Transverse colon (tissue), 4 donors: ENCODE data around the gene ENPP3.

Experiments
- POLR2AphosphoS5 ChIP-seq, 3 donors: sonication (generic); formaldehyde crosslinking; IDR thresholded peaks; one replicate each; pipeline ENCODE4 v1.6.1; 2016; ENCODE audit warnings: antibody characterized with exemption in 3 of 3
- TF ChIP-seq, protein P1 (sequence below), 5 experiments: fragments of 200-600 bp in 3 of 5; fragments of 450-650 bp in 2 of 5; sonication (generic) in 3 of 5; IDR thresholded peaks; 1 replicate in 2 of 5; 2 replicates in 3 of 5; pipeline ENCODE4 v1.5.1; 2016 to 2017; ENCODE audit warnings: antibody characterized with exemption in 5 of 5, inconsistent platforms in 3 of 5, mild to moderate bottlenecking in 2 of 5, moderate library complexity in 1 of 5

DNA sequence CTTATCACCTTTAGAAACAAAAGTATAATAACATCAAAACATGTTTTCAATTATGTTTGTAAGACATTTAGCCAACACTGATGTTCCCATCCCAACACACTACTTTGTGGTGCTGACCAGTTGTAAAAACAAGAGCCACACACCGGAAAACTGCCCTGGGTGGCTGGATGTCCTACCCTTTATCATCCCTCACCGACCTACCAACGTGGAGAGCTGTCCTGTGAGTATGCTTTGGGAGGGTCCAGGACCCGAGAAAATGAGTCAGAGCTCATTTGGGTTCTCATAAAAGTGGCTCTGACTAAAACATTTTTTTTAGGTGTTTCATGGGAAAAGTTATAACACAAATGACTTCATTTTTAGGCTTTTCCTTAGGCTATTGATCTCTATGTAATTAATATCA is 103.1 kb downstream of the ENPP3 start:
- TF ChIP-seq, protein P1, sequence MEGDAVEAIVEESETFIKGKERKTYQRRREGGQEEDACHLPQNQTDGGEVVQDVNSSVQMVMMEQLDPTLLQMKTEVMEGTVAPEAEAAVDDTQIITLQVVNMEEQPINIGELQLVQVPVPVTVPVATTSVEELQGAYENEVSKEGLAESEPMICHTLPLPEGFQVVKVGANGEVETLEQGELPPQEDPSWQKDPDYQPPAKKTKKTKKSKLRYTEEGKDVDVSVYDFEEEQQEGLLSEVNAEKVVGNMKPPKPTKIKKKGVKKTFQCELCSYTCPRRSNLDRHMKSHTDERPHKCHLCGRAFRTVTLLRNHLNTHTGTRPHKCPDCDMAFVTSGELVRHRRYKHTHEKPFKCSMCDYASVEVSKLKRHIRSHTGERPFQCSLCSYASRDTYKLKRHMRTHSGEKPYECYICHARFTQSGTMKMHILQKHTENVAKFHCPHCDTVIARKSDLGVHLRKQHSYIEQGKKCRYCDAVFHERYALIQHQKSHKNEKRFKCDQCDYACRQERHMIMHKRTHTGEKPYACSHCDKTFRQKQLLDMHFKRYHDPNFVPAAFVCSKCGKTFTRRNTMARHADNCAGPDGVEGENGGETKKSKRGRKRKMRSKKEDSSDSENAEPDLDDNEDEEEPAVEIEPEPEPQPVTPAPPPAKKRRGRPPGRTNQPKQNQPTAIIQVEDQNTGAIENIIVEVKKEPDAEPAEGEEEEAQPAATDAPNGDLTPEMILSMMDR (IDR thresholded peaks at IDR 0.05): no peak
- no peak for TF ChIP-seq POLR2AphosphoS5 (IDR thresholded peaks at IDR 0.05)
